IPS-NIHi11 (cell line): ENCODE data around the gene MAFG.

Experiments
- DNase-seq: peaks from one replicate; pipeline ENCODE4 v3.0.0; 2012; ENCODE audit warnings: mixed read lengths, low spot score

The MAFG gene

DNA sequence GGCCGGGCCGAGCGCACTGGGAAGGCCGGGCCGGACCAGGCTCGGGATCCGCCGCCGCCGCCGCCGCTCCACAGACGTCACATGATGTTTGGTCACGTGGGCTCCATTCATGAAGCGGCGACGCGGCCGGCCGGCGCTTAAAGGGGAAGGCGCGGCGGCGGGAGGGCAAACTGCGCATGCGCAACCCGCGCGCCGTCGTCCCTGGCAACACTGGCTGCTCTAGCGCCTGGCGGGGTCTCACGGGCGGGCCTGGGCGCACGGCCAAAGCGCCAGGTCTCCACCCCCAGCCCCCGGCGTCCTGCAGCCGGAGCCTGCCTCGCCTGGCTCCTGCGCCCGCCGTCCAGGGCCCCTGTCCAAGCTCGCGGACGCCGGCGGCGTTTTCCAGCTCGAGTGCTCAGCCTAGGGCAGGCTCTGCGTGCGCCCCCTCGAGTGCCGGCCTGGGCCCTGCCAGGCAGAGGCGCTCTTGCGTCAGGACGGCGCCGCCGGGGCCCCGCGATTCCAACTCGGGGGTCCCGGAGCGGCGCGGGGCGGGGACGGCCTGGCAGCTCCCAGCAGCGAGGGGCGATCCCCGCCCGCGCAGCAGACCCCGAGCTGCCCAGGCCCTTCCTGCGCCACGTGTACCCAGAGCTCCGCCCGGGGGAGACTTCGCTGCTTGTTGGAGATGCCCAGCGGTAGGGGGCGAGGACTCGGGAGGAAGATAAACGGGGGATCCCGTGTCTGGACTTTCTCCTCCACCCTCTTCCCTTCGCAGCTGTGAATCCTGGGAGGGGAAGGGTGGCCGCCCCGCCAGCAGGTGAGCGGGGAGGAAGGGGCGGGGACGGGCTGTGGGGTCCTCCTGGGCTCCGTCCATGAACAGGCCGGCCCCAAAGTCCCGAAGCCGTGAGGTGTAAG, at the start of gene MAFG:
Gene MAFG, minus strand, starts transcription at position 83 of the 891 bp plus-strand sequence. CDS start 4,550 bp downstream, outside the sequence.
- peak; percentile 98 for DNase-seq

DNA sequence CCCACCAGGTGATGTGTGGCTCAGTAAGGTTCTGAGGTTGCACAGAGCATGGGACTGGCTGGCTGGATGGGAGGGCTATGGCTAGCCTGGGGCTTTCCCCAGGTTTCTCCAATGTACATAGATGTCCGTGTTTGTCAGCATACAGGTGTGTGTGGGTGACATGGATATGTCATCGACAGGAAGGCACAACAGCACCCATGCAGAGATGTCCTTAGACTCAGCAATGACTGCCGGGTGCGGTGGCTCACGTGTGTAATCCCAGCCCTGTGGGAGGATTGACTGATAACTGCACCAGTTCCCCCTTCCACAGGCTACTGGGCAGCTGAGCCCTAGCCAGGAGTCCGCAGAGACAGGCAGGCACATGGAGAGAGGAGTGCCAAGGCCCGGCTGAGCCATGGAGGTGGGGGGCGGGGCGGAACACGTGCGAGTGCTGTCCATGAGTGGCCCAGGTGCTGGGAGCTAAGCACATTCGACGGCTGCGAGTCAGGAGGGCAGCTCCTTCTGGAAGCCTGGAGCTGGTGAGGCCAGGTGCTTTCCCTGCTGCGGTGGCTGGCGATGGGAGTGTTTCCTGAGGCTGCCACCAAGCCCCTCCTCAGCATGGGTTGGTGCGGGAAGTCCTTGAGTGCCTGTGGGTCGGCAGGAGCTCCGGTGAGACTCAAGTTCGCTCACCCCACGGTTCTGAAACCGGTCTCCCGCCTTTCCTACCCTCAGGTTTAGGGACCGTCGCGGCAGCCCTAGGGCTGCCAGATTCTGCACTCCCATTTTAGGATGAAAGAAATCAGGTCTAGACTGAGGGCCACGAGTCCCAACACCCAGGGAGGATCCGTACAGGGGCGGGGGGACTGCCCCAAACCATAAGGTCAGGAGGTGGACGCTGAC, 49.0 kb upstream of the MAFG start:
- DNase-seq = peak; percentile 18

- no peak for DNase-seq
Observed at GRCh38 chr17:81973432-81973831, 45.9 kb upstream of the MAFG start.

DNA sequence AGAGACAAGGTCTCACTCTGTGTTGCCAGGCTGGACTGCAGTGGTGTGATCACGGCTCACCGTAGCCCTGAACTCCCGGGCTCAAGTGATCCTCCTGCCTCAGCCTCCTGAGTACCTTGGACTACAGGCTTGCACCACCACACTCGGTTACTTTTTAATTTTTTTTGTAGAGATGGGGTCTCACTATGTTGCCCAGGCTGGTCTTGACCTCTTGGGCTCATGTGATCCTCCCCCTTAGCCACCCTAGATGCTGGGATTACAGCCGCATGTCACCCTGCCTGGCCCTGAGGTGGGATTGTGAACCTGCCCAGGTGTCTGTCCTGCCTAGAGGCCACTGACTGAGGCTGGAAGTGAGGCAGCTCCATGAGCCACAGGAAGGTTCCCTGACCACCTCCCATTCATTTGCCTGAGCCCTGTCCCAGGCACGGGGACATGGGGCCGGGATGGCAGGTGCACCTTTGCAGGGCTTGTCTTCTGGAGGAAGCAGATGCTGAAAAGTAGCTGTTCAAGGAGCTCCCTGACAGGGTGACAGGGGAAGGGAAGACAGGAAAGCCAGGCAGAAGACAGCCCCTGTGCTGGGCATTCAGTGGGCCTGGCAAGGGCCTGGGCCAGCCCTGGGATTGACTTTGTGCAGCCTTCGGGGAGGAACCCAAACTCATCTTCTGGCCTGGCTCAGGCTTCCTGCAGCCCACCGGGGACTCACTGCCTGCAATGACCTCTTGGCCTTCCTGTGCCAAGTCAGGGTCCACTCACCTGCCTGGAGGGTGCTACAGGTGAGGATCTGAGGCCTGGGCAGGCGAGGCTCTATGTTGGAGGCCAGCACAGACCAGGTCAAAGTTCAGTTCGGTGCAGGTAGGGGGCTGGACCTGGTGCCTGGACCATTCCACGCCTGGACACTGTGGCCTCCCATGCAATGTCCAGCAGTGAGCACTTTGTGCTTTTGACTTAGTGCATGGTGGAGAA, 41.6 kb upstream of the MAFG start:
- DNase-seq = no peak

DNA sequence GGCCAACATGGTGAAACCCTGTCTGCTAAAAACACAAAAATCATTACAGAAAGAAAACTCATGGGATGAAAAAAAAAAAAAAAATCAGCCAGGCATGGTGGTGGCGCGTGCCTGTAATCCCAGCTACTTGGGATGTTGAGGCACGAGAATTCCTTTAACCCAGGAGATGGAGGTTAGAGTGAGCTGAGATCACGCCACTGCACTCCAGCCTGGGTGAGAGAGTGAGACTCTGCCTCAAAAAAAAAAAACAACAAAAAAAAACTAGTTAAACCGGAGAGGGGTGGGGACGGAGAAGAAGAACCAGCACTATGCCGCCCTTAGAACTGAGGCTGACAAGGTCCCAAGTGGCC, 40.8 kb upstream of the MAFG start:
- no peak for DNase-seq

DNA sequence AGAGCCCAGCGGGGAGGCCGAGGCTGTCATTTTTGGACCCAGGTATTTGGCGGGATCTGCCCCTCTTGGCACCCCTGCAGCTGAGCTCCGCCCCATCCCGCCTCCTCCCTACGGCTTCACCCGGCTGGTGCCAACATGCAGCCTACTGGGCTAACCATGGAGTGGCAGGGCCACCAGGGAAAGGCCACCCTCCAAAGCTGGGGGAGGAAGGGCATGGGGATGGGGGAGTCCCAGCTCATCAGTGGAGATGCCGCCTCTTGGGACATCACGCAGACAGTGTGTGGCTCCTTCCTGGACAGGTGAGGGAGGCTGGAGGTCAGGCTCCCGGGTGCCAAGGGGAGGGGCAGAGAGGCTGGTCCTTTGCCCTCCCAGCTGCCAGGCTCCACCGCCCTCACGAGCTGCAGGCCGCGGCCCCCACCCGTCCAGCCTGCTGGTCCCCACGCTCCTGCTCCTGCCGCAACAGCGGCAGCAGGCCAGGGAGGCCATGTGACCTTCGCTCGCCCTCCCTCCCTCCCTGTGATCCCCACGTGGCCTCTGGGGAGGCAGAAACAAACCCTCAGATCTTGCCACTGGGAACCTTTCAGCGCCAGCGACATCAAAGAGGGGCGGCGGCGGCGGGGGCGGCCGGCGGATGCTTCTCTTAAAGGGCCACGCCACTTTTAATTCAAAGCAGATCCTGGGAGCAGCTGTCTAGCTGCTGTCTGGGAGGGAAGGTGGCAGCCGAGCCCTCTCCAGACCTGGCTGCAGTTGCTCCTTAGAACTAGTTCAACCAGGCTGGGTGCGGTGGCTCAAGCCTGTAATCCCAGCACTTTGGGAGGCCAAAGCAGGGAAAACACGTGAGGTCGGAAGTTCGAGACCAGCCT, 40.2 kb upstream of the MAFG start:
- DNase-seq = peak; percentile 89

- DNase-seq = no peak
Observed at GRCh38 chr17:81967244-81967532, 39.7 kb upstream of the MAFG start.

DNA sequence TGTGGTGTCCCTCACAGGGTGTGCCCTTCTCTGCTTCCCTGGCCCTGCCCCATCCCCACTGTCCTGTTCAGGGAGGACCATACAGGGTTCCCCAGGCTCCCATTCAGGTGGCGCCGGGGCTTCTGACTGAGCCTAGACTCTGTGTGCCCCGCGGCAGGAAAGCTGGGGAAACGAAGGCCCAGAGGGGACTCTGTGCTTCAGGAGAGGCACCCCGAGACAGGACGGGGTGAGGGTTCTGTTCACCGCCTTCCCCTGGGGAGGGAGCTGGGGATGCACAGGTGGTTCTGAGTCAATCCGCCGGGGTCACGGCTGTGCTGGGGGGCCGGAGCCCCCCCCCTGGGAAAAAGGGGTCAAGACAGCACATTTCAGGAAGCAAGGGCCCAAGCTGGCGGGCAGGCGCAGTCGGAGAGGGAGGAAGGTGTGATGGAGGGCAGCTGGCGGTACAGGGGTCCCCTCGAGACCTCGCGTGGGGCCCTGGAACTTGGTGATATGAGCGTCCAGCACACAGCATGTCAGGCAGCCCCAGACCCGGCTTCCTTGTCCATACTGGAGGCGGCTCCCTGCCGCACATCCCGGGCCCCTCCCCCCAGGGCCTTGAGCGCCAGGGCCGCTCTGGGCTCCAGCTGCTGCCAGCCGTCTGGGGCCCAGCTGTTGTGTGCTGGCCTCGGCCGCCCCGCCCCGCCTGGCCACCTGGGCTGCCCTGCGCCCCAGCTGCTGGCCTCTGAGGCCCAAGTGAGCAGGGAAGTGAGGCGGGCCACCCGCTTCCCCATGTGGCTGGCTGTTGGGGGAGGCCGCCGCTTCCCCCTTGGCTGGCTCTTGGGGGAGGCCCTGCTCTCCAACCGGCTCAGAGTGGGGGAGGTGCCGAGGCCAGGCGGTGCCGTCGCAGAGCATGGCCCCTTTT, 39.1 kb upstream of the MAFG start:
- peak; percentile 72 for DNase-seq

DNA sequence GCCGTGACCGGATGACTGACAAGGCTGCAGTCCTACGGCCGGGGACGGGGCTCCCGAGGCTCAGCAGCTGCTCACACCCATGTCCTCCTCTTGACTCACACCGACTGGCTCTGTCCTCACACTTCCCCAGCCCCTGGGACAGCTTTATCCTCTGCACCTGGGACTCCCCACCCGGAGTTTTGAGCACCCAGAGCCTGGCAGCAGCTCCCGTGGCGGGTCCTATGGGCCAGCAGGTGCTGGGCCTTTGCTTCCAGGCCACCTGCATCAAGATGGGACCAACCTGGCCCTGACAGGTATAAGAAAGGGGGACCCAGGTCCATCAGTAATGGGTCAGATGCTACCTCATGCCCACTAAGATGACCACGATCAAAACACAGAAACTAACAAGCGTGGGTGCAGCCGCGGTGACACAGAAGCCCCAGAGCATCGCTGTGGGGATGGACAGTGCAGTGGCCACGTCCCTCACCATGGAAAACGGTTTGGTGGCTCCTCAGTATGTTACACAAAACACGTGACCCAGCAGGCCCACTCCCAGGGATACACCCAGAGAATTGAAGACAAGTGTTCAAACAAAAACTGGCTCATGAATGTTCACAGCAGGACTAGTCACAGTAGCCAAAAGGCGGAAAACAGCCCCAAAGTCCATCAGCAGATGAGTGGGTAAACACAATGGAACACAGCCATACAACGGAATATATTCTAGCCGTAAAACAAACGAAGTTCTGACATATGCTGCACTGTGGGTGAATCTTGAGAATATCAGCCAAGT, 36.7 kb upstream of the MAFG start:
- DNase-seq = no peak

- DNase-seq = no peak
Observed at GRCh38 chr17:81962499-81963441, 35.2 kb upstream of the MAFG start.

- DNase-seq = peak; percentile 13
Observed at GRCh38 chr17:81961521-81962498, 34.3 kb upstream of the MAFG start.

DNA sequence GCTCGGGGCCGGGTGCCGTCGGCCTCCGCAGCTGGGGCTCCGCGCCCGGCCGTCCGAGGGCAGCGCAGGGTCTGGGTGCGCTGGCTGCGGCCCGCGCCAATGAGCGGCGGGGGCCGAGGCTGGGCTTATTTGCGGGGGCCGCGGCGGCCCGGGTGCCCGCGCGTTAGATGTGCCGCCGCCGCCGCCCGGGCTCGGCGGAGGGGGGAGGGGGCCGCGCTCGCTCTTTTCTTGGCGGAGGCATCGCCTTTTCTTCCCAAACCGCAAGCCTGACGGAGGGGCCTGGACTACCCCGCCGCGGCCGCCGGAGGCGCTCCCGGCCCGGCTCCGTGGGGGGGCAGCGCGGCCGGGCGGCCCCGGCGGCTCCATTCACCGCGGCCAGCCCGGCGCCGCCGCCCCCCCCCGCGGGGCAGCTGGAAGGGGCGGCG, 33.6 kb upstream of the MAFG start, which contains the start of gene NOTUM:
Gene NOTUM, minus strand, starts transcription at position 101 of the 425 bp plus-strand sequence. CDS start 278 bp downstream, outside the sequence.
- DNase-seq = peak; percentile 85

DNA sequence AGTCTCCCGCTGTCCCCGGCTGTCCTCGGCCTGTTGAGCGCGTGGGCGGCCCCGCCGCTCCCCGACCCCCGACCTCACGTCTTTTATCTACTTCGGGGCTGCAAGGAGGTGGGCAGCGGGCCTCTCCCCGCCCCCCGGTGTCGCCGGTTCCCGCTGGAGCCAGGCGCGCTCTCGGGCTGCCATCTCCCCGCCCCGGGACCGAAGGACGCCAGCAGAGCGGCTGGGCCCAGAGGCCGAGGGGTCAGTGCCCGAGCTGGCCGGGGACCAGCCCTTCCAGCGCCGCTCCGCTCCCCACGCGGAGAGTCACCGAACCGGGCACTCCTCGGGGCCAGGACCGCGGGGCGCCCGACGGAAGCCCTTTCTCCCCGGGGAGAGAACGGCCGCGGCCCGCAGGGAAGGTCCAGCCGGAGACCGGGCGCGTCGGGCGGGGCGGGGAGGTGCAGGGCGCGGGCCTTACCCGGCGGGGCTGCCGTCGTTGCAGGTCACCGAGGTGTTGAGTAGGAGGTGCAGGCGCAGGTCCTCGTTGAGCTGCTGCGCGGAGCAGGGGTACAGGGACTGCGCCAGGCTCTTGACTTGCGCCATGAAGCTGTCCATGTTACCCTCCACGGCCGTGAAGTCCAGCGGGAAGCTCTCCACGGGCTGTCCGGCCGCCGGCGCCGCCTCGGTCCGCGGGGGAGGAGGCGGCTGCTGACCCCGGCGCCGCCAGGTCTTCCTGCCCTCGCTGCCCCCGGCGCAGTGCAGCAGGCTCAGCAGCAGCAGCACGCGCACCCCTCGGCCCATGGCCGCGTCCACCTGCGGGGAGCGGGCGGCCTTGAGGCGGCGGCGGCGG, 32.8 kb upstream of the MAFG start:
- peak; percentile 35 for DNase-seq

GRCh38 chr17:81959362-81960129, 32.0 kb upstream of the MAFG start:
- DNase-seq = peak; percentile 79
